GM21381 (cell line): ENCODE measurements around the gene IFIT1B.
A peak's percentile ranks its signal among the peaks of the same experiment; 100 is the strongest.
"Not testable (repeated sequence)": the region's sequence is repeated elsewhere in the genome, so short reads cannot be mapped to it uniquely, and the experiment has no call there.

Experiments
- ATAC-seq: cut with Tn5 transposase; IDR thresholded peaks from one replicate; pipeline ENCODE4 v1.9.1; 2021; ENCODE audit warnings: mild to moderate bottlenecking, moderate library complexity; ENCODE audit not compliant: unreplicated experiment

IFIT1B gene

GRCh38 chr10:89411135-89411534 lies 33.3 kb downstream of the IFIT1B start:
- not testable (repeated sequence) for ATAC-seq

DNA sequence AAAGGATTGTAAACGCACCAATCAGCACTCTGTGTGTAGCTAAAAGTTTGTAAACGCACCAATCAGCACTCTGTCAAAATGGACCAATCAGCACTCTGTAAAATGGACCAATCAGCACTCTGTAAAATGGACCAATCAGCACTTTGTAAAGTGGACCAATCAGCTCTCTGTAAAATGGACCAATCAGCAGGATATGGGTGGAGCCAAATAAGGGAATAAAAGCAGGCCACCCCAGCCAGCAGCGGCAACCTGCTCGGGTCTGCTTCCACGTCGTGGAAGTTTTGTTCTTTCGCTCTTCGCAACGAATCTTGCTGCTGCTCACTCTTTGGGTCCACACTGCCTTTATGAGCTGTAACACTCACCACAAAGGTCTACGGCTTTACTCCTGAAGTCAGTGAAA lies 34.4 kb downstream of the IFIT1B start:
- not testable (repeated sequence) for ATAC-seq

DNA sequence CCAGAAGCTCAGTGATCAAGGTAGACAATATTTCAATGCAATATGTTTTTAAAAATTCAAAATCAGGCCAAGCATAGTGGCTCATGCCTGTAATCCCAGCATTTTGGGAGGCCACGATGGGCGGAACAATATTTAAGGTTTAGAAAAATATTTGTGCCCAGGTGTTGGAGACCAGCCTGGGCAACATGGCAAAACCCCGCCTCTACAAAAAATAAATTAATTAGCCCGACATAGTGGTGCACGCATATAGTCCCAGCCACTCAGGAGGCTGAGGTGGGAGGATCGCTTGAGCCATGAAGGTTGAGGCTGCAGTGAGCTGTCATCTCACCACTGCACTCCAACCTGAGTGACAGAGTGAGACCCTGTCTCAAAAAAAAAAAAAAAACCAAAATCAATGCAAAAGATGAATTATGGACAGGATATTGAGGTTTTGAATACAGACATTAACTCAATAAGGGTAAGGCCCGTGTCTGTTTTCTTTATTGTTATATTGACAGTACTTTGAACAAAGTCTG lies 35.6 kb downstream of the IFIT1B start:
- no peak for ATAC-seq

- peak; percentile 77 for ATAC-seq
These were observed 36.5 kb downstream of the IFIT1B start, which contains the start of gene IFIT5 for GRCh38 chr10:89414146-89414878. Gene IFIT5 (plus strand): TSS chr10:89414568. CDS start chr10:89414799, 231 bp downstream.

GRCh38 chr10:89414879-89415821 lies 37.3 kb downstream of the IFIT1B start:
- ATAC-seq: peak; percentile 35

DNA sequence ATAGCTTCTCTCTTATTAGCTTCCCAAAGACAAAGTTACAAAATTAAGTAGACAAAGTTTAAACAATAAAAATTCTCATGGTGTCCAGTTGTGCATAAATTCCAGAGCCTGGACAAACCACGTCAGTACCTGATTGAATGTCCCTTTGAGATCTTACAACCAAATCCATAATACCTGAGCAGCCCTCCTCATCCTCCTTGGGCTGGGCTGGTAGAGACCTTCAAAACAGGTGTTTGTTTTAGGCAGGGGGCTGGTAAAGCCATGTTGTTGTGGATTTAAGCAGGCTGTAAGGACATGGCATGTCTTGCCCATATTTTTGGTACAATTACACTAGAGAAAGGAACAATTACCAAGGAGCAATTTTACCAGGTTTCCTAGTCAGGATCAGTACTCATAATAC lies 38.6 kb downstream of the IFIT1B start:
- no peak for ATAC-seq

DNA sequence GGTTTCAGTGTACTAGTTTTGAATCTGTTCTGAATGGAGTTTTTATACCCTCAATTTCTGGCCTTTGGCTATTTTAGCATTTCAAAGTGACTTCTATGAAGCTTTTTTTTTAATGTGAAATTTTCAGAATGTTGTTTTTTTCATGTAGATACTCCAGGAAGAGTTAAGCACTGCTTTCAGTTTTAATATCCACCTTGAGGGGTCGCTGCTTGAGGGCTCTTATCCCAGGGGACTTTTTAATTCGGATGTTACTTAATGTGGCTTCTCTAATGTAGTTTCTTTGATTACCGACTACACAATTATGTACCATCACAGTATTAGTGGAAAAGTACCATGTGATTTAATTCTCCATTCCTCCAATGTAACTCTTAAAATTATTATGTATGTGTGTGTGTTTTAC lies 41.7 kb downstream of the IFIT1B start:
- no peak for ATAC-seq

GRCh38 chr10:89421018-89421476 lies 43.2 kb downstream of the IFIT1B start:
- ATAC-seq: no peak

- ATAC-seq: no peak
These were observed 47.1 kb downstream of the IFIT1B start for GRCh38 chr10:89425000-89425399.

DNA sequence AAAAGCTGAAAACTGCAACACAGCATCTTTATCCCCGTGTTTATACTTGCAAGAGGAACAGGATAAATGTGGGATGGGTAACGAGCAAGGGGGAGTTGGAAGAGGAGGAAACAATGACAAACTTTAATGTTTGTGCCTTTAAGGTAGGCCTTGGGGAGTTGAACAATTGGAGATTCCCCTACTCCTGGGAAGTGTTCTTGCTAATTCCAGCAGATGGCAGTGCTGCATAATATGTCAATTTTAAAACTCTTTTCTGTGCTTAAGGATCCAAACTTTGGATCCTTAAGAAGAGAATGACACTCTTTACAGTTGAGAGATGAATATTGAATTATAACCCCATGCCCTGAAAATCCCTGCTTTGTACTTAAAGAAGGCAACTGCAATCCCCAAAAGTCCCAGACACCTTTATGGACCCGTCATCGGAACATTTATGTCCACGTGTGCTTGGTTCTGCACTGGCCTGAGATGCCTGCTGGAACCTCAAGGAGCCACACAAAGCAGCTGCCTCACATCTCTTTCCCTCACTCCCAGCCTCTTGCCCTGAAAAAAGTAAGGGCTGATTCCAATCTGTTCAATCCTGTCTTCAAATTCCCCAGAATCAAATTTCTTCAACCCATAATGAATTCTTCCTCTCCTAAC lies 48.5 kb downstream of the IFIT1B start:
- no peak for ATAC-seq

DNA sequence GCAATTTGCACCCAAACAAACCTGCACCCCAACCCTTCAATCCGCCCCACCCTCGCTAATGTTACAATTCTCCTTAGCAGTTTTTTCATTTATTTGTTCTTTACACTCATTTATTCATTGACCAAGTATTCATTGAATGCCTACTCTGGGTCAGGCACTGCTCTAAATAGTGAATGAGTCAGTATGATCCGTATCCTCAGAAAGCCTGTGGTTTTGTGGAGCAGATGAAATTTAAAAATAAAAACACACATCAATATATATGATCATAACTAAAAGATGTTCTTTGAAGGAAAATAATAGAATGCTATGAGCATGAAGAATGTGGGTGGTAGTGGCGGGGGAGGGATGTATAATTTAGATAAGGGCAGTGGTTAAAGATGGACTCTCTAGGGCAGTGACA lies 49.8 kb downstream of the IFIT1B start:
- no peak for ATAC-seq

DNA sequence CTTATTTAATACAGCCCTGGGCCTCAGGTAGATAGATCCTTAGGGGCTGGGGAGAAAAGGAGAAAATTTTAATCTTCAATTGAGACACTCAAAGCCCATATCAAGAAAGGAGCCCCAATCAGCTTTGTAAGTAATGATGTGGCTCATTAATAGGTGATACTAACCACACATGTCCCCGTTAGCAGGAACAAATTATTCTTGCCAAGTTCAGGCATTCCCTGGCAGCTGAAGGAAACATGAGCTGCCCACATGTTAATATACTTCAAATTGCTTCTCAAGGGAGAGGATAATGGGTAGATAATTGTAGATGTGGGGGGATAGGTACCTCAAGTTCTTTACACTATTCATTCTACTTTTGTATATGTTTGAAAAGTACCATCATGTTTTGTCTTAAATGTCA lies 51.0 kb downstream of the IFIT1B start:
- no peak for ATAC-seq

DNA sequence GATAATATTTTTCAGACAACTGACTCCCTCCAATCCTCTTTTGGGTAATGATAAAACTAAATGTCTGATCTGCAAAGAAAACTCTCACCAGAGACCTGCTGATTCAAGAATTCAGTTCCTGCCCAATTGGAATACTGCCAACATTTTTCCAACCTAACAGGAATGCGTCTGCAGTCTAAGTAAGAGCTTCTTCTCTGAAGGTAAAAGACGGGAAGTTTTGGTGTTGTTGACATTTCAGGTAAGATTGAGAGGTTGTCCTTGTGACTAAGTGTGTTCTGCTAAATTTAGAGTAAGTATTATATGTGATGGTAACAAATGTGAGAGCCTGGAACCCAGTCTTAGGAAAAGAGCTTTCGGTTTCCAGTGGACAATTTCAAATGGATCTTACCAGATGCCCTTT lies 54.1 kb downstream of the IFIT1B start:
- no peak for ATAC-seq
